Activated T-helper 1 cell treated with Interleukin-2 at 50 U/mL for 16 hours (primary cell): Measurements from ENCODE around the gene C13orf46.

ENCODE experiments used
- DNase-seq: peaks from one replicate; pipeline ENCODE4 v3.0.0-alpha.2; 2020; ENCODE audit warnings: low read depth

C13orf46 gene

GRCh38 chr13:114009590-114010400 is 35.9 kb upstream of the C13orf46 start:
- no peak for DNase-seq

GRCh38 chr13:114008964-114009589 is 35.2 kb upstream of the C13orf46 start:
- no peak for DNase-seq

GRCh38 chr13:114007566-114007965 is 33.7 kb upstream of the C13orf46 start:
- no peak for DNase-seq

GRCh38 chr13:114005206-114005724 is 31.4 kb upstream of the C13orf46 start:
- DNase-seq, result no peak

DNA sequence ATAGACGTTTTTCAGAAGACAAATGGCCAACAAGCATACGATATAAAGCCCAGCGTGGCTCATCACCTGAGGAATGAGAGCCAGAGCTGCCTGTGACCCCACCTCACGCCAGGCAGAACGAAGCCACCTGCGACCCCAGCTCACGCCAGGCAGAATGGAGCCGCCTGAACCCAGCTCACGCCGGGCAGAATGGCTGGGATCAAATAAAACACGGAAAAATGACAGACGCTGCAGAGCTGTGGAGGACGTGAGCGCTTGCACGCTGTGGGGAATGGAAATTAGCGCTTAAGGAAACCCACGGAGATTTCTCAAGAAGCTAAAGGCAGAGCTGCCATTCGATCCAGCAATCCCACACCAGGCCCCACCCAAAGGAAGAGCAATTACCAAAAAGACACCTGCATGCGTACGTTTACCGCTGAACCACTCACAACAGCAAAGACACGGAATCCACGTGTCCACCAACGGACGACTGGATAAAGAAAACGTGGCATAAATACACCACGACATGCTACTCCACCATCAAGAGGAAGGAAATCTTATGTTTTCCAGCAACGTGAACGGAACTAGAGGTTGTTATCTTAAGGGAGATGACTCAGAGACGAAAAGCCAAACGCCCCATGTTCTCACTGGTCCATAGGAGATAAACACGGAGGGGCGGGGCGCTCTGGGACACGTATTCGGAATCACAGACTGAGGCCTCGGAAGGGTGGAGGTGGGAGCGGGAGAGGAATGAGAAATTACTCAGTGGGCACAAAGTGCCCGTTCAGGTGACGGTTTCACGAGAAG is 30.7 kb upstream of the C13orf46 start:
- DNase-seq, result no peak

- DNase-seq, result no peak
Measured at GRCh38 chr13:114002771-114003321, 29.0 kb upstream of the C13orf46 start.

DNA sequence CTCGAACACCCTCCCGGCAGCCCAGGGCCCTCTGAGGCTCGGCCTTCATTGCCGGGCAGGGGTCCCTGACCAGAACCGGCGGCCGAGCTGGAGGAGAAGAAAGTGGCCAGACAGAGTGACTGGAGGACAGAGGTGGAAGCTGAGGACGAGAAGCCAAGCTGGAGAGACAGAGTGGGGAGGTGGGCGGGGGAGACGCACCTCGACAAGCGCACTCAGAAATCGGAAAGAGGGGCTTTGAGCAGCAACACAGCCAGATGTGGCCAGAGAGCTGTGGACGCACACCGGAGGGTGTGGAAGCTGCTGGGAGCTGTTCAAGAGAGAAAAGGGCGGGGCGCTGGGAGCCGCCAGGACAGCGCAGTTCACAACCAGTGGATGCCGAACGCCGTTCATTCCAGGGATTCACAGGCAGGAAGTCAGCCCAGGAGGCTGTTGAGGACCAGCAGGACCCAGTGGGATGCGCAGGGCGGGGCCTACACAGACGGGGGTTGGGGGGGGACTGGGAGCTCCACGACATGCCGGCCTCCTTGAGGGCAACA is 28.2 kb upstream of the C13orf46 start:
- no peak for DNase-seq

DNA sequence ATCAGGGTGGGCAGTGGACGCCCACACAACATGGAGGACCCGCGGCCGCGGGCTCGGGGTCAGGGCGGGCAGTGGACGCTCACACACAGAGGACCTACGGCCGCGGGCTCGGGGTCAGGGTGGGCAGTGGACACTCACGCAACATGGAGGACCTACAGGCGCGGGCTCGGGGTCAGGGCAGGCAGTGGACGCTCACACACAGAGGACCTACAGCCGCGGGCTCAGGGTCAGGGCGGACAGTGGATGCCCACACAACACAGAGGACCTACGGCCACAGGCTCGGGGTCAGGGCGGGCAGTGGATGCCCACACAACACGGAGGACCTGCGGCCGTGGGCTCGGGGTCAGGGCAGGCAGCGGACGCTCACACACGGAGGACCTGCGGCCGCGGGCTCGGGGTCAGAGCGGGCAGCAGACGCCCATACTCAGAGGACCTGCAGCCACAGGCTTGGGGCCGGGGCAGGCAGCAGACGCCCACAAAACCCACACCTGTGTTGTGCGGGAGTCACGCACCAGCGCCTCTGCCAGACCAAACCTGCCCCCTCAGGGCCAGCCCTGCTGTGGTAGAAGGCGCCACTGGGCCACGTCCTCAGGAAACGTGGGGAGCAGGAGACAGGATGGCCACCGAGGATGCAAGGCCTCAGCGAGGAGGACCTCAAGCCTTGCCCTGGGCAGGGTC is 27.6 kb upstream of the C13orf46 start:
- no peak for DNase-seq

GRCh38 chr13:114000151-114001040 is 26.5 kb upstream of the C13orf46 start:
- no peak for DNase-seq

DNA sequence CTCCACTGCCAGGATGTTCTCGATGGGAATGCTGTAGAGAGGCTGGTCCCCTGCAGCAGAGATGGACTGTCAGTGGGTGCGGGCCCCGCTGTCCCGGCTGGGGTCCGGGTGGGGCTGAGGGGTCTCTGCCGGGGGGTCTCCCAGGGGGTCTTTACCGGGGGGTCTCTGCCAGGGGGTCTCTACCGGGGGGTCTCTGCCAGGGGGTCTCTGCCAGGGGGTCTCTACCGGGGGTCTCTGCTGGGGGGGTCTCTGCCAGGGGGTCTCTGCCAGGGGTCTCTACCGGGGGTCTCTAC is 25.7 kb upstream of the C13orf46 start:
- DNase-seq, result no peak

DNA sequence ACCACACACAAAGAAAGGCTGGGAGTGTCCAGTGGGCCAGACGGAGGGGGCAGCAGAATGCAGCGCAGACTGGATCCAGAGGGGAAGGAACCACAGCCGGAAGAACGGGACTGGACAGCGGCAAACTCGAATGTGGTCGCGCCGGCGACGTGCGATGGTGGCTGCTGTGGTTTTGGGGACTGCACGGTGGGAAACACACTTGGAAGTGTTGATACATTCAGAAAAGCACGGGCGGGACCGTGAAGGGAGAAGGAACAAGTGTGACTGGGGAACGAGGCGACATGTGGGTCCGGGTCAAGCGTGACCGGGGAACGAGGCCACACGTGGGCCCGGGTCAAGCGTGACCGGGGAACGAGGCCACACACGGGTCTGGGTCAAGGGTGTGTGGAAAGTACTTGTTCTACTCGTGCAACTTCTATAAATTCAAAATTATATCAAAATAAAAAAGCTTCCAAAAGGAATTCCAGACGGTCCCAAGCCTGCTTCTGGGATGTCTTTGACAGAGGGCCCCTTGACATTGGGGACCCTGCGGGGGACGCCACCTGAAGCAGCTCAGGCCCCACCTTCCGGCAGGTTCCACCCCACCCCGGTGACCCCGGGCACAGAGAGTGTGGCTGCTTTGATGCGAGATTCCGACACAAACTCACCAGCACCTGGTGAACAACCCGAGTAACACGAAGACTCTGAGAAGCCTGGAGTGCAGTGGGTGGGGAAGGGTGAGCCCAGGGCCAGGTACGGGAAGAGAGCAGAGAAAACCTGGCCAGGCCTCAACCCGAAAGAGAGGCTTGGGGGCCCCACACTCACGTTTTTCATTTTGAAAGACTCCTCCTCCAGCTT is 25.1 kb upstream of the C13orf46 start:
- no peak for DNase-seq

- DNase-seq, result no peak
Measured at GRCh38 chr13:113997845-113998751, 24.2 kb upstream of the C13orf46 start.

GRCh38 chr13:113996912-113997745 is 23.3 kb upstream of the C13orf46 start:
- DNase-seq, result no peak

DNA sequence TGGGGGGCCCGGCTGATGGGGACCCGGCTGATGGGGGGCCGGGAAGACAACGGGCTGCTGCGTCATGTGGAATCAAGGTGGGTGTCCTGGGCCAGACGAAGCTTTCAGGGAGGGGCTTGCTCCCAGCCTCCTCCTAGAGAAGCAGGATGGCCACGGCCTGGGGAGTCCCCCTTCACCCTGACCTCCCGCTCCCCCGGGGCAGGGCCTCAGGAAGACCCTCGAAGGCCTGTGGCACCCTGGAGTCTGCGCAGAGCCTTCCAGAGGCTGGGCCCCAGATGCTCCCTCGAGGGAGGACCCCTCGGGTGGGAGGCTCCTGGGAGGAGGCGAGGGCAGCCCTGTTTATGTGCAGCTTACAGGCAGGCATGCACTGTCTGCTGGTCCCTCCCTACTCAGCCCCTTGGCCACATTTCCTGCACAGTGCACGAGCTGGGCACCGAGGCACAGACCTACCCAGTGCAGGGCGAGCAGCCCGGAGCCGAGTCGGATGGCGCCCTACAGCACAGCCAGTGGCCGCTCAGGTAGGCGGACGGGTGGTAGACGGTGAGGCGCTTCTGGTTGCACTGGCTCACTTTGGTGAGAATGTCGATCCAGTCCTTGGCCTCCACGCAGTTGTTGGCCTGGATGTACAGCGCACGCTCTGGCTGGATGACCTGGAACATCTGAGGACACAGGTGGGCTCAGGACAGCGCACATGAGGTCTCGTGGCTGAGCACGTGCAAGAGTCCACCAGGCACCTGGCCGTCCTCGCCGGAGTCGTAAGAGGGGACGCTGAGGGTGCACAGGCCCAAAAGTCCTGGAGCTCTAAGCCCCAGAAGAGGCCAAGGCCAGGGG is 22.4 kb upstream of the C13orf46 start:
- DNase-seq, result no peak

DNA sequence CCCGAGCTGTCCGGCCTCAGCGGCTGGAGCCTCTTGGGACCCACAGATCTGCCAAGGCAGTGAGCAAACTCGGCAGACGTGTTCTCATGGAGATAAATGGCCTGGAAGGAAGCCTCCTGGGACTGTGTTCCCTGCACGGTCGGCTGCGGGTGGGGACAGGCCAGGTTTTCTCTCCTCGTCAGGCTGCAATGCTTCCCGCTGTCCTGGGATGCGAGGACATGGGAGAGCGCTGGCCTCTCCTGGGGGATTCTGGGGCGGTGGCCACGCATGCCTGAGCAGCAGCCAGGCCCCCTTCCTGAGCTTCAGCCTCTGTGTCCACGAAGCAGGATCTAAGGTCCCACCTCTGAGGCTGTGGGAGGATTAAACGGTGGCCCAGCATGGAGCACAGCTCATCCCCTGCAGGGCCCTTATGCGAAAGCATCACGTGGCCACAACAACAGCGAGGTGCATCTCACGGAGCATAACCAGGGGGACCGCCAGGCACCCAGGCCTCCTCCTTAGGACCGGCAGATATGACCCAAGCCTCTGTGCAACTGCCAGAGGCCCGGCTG is 21.2 kb upstream of the C13orf46 start:
- DNase-seq, result no peak

GRCh38 chr13:113992276-113993005 is 18.6 kb upstream of the C13orf46 start:
- DNase-seq, result no peak
